Adrenal gland (tissue), 5 donors: ENCODE results near the gene ME1.

Experiments
- POLR2A ChIP-seq, 2 donors: fragments of 450-650 bp; IDR thresholded peaks; one replicate each; pipeline ENCODE4 v1.6.1; 2017; ENCODE audit warnings: antibody characterized with exemption in 2 of 2, mild to moderate bottlenecking in 2 of 2, moderate library complexity in 1 of 2
- TF ChIP-seq, protein P1 (sequence below), 6 experiments: fragments of 450-650 bp in 4 of 6; fragments of 200-600 bp in 2 of 6; sonication (generic) in 1 of 6; IDR thresholded peaks; 1 replicate in 5 of 6; 2 replicates in 1 of 6; pipeline versions ENCODE4 v1.5.1 to v1.8.0; 2016 to 2021; ENCODE audit warnings: antibody characterized with exemption in 6 of 6, mild to moderate bottlenecking in 2 of 6, moderate library complexity in 1 of 6
- donor health status: DM: no; HTN: no; CAD: no.

- TF ChIP-seq, protein P1, sequence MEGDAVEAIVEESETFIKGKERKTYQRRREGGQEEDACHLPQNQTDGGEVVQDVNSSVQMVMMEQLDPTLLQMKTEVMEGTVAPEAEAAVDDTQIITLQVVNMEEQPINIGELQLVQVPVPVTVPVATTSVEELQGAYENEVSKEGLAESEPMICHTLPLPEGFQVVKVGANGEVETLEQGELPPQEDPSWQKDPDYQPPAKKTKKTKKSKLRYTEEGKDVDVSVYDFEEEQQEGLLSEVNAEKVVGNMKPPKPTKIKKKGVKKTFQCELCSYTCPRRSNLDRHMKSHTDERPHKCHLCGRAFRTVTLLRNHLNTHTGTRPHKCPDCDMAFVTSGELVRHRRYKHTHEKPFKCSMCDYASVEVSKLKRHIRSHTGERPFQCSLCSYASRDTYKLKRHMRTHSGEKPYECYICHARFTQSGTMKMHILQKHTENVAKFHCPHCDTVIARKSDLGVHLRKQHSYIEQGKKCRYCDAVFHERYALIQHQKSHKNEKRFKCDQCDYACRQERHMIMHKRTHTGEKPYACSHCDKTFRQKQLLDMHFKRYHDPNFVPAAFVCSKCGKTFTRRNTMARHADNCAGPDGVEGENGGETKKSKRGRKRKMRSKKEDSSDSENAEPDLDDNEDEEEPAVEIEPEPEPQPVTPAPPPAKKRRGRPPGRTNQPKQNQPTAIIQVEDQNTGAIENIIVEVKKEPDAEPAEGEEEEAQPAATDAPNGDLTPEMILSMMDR (IDR thresholded peaks at IDR 0.05), result no peak
- no peak for TF ChIP-seq POLR2A (IDR thresholded peaks at IDR 0.05)
These were observed 212.2 kb downstream of the ME1 start for GRCh38 chr6:83218646-83219045.
